GM12872 (cell line): Measurements from ENCODE around the gene TYK2.

ENCODE experiments used
- TF ChIP-seq, protein P1 (sequence below): IDR thresholded peaks from 3 replicates; pipeline ENCODE4 v1.5.1; 2011; ENCODE audit warnings: low read depth, mild to moderate bottlenecking, low read length, moderate library complexity; ENCODE audit not compliant: insufficient read depth

TYK2 gene

DNA sequence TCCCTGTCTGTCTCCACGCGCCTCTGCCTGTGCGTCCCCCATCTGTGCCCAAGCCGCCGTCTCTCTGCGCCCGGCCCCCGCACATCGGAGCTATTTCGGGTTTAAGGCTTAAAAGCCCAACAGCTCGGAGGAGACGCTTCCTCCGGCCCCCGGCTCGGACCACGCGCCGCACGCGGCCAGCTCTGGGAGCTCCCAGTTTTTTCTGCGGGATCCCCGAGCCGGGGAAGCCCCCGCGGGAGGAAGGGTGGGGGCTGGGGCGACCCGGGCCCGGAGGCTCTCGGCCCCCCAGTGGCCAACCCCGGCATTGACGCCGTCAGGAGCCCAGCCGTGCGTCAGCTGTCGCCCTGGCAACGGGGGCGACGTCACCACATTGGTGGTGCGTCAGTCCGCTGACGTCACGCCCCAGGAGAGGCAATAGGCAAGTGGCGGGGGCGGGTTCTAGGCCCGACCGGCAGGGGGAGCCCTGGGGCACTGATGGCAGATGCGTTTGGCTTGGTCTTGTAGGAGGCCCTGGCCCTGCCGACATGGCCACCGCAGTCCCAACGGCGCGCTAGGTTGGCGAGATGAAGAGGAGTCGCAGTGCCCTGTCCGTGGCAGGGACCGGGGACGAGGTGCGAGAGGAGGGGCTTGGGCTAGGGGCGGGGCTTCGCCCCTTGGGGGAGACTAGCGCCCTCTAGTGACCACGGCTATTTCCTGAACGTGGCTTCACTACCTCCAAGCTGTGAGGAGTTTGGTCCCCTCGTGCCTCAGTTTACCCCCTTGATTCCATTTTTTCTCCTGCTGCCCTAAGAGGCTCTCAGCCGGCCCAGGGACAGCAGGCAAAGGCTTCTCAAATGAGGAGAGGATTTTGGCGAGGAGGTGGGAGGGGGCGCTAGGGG is 36.2 kb upstream of the TYK2 start:
- TF ChIP-seq, protein P1, sequence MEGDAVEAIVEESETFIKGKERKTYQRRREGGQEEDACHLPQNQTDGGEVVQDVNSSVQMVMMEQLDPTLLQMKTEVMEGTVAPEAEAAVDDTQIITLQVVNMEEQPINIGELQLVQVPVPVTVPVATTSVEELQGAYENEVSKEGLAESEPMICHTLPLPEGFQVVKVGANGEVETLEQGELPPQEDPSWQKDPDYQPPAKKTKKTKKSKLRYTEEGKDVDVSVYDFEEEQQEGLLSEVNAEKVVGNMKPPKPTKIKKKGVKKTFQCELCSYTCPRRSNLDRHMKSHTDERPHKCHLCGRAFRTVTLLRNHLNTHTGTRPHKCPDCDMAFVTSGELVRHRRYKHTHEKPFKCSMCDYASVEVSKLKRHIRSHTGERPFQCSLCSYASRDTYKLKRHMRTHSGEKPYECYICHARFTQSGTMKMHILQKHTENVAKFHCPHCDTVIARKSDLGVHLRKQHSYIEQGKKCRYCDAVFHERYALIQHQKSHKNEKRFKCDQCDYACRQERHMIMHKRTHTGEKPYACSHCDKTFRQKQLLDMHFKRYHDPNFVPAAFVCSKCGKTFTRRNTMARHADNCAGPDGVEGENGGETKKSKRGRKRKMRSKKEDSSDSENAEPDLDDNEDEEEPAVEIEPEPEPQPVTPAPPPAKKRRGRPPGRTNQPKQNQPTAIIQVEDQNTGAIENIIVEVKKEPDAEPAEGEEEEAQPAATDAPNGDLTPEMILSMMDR, result peak; percentile 80

DNA sequence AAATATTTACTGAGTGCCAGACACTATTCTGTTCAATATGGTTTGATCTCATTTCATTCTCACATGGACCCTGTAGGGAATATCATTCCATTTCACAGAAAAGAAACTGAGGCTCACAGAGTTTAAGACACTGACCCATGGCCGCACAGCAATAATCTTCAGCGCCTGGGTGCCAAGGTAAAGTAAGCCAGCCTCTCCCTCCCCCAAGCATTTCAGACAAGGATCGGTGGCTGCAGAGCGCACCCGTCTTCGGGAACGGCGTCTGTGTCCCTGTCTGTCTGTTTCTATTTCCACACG is 35.7 kb upstream of the TYK2 start:
- TF ChIP-seq, protein P1, result no peak

DNA sequence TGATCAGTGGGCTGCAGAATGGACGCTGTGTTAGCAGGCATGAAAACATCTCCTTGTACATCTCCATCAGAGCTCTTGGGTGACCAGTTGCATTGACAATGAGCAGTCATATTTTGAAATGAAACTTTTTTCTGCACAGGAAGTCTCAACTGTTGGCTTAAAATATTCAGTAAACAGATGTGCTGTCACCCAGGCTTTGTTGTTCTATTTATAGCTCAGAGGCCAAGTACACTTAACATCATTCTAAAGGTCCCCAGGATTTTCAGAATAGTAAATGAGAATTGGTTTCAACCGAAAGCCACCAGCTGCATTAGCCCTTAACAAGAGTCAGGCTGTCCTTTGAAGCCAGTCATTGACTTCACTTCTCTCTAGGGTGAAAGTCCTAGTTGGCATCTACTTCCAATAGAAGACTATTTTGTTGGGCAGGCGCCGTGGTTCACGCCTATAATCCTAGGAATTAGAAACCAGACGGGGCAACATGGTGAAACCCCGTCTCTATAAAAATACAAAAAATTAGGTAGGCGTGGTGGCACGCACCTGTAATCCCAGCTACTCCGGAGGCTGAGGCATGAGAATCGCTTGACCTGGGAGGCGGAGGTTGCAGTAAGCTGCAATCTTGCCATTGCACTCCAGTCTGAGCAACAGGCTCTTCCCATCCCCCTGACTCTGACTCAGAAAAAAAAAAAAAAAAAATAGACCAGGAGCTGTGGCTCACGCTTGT is 32.0 kb upstream of the TYK2 start:
- TF ChIP-seq, protein P1, result no peak

DNA sequence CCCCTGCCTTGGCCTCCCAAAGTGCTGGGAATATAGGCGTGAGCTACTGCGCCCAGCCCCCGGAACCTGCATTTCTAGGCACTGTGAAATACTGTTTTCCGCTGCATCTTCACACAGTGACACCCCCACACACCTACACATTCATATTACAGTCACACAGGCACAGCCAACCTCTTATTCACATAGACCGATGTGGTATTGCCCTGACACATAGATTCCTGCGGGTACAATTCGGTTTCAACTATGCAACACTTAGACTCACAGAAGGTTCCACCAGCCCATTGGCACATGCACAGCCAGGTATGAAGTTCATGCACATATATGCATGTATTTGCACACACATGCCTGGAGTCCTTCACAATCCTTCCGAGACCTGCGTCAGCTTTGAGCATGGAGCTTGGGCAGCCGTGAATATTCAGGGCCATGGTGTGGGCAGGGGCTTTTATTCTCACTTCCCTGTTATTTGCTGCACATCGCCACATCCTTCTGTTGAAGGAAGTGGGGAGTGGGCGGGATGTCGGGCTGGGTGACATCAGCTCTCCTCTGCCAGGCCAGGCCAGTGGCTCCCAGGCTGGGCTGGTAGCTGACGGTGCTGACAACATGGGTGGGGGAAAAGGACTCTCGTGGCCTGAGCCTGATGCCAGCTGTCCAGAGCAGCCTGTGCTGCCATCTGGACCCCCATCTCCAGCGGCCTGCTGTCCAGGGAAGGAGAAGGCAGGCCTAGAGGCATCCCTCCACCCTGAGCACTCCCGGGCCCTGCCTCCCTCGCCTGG is 28.3 kb upstream of the TYK2 start:
- TF ChIP-seq, protein P1, result no peak

DNA sequence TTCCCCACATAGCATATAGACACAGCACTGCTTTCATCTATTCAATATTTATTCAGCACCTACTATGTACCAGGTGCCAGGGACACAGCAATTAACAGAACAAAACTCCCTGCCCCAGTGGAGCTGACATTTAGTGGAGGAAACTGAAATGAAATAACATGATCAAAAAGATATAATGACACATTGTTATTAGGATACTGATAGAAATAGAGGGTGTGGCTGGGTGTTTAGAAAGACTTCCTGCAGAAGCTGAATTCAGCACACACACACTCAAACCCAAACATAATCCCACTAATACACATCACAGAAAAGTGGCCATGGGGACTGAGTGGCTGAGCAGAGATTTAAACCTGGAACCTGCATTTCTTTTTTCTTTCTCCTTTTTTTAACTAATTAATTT is 26.7 kb upstream of the TYK2 start:
- TF ChIP-seq, protein P1, result no peak

DNA sequence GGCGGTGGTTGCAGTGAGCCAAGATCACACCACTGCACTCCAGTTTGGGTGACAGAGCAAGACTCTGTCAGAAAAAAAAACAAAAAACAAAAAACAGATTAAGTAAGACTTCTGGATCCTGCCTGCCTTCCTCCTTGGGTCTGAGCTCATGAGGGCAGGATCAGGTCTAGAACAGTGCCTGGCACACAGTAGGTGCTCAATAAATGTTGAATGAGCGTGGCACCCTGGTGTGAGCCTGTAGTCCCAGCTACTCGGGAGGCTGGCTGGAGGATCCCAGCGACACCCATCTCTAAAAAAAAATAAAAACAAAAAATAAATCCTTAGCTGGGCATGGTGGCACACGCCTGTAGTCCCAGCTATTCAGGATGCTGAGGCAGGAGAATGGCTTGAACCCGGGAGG is 25.8 kb upstream of the TYK2 start:
- TF ChIP-seq, protein P1, result no peak
